Stimulated activated CD4-positive, alpha-beta T cell treated with anti-CD3 and anti-CD28 coated beads, Interleukin-4, amount 100 ng/mL, for 4 hours (primary cell): Measurements from ENCODE around the gene ITGA6.

Source experiments
- DNase-seq, 2 experiments: peaks; one replicate each; pipeline ENCODE4 v3.0.0-alpha.2; 2020

ITGA6 gene

GRCh38 chr2:172465417-172466334, 38.3 kb downstream of the ITGA6 start:
- peak; percentile 58 to 74 for DNase-seq

DNA sequence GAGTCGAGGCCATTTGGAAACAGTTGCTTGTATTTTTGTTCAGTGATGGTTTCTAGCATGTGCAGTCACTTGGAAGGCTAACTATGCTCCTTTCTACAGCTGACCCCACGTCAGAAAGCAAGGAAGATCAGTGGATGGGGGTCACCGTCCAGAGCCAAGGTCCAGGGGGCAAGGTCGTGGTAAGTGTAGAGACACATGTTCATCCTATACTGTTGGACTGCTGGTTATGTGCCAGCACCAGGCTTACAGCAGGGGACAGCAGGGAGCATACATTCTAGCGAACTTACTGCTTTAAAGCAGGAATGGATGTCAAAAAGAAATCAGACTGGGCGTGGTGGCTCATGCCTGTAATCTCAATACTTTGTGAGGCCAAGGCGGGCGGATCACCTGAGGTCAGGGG, 40.0 kb downstream of the ITGA6 start:
- no peak for DNase-seq

DNA sequence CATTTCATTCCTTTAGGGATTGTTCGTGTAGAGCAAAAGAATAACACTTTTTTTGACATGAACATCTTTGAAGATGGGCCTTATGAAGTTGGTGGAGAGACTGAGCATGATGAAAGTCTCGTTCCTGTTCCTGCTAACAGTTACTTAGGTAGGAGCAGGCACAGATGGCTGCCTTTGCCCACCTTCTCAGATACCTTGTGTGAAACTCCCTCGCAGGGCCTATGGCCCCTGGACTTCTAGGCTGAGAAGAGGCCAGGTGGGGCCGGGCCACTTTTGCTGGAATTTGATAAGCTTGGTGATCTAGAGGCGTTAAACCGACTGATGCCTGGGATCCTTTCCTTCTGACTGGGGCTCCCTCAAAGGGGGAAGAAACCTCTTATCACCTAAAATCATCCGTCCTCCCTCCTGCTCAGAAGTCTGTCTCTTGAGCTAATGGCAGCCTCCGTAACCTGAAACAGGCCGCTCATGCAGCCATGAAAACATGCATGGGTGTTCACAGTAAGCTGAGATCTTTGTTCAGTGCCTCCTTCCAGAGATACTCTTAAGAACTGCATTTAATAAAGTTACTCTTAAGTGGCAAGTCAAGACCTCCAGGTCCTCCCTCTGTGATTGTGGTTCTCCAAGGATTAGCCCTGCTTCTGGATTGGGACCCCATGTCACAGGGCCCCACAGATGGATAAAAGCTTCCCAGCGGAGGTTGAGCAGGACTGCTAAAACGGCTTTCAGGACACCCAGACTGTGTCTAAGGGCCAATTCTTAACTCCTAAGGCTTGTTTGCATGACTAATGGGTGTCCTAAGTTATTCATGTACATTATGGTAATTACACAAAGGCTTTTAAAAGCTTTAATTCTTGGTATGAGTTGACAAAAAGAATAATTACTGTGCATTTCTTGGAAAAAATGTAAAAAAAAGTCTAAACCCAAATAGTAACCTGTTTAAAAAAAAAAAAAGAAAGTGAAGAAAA, 43.9 kb downstream of the ITGA6 start:
- DNase-seq: no peak

GRCh38 chr2:172472446-172473033, 45.2 kb downstream of the ITGA6 start:
- no peak for DNase-seq

- DNase-seq: no peak
Observed at GRCh38 chr2:172473167-172473566, 45.8 kb downstream of the ITGA6 start.

DNA sequence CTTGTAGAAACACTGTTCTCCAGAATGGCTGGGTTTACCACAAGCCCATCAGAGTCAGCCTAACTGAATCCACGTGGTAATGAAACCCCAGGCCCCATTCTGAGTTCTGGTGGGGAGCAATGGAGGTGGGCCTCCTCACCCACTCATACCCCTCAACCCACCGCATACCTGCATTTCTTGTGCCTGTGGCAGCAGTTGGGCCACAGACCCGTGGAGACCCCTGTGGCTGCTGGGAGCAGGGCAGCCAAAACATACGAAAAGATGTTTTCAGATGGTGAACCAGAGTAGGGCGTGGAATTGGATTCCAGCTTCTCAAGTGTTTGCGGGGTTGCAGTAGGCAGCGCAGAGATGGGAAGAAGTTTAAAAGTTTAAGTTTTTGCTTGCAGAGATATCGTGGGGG, 51.0 kb downstream of the ITGA6 start:
- DNase-seq: no peak

DNA sequence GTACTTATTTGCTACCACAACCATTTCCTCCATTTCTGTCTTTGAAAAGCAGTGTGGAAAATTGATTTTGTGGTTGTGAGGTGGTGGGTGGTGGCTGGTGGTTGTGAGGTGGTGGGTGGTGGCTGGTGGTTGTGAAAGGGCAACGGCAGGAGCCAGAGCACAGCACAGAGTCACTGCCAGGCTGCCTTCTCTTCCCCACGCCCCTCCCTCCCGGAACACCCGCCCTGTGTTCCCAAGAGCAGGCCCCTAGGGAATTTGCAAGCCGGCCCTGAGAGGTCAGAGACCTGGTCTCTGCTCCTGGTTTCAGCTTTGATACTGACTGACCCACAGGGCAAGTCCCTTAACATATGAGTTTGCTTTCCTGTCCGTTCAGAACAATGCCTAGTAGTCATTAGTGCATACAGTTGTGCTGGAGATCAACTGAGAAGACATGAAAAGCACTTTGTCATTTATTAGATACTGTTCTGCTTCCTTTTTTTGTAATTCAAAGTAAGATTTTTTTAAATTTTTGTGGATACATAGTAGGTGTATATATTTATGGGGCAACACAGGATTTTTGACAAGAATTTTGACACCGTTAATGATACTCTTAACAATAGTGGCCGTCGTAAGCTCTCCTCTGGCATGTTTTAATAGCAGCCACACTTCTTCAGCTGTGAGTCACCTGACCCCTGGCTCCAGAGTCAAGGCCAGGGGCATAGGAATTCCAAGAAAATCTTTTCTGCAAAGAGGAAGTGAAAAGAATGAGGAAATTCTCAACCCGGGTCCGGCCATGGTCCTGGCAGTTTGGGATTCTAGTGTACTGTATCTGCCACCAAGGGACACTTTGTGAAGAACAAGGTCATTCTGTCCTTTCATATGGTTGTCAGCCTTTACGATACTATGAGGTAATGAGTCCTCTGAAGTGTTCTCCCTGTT, 53.2 kb downstream of the ITGA6 start:
- DNase-seq: peak in 1 of 2 experiments; percentile 34

- DNase-seq: no peak
Observed at GRCh38 chr2:172481507-172482262, 54.3 kb downstream of the ITGA6 start.

DNA sequence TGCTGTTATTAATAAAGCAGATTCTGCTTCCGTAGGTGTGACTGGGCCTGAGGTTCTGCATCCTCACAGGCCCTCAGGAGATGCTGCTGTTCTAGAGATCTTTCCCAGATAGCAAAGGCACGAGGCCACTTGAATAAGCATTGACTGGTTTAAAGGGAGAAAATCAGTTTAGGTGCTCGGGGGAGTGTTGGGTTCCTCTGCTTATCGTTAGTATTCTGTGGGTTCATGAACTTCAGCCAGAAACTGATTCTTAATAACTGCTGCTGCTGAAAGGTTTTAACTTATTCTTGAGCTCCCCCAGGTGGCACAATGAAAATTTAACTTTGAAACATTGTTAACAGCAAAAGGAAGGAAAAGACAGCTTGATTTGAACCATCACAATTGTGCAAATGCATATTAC, 56.9 kb downstream of the ITGA6 start:
- no peak for DNase-seq

- DNase-seq: no peak
Observed at GRCh38 chr2:172484706-172485105, 57.3 kb downstream of the ITGA6 start.

GRCh38 chr2:172488556-172488955, 61.2 kb downstream of the ITGA6 start:
- no peak for DNase-seq

DNA sequence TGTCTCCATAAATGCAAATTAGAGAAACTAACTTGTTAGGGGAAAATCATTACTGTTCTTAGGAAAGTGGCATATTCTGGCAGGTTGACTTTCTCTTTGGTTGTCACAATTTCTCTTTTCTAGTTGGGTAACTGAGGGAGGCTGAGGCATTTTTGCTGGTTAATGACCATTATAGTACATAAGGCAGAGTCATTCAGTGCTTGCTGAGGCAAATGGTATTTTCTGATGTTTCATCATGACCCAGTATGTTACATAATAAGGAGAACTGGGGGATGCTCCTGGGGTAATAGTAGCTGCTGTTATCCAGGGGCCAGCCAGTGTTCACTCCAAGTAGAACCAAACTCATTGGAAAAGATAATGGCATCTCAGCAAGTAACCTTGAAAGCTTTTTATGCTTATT, 62.3 kb downstream of the ITGA6 start:
- no peak for DNase-seq

DNA sequence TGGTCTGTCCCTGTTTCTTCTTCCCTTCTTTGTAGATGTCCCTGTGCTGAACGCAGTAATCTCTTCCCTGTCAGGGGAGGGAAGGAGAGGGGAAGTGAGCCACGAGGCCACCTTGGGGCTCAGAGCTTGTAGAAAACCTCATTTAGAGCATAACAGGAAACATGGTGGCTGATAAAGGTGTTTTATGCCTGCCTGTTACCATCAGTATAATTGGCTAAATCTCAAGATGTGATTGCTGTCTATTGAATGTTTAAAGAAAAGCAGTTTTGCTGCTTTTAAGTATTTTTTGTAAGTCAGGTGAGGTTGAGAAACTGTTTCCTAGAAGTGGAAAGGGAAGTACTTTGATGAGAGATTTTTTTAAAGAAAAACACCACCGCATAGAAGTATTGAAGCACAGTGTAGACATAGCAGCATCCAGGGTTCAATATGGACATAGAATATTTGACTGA, 68.8 kb downstream of the ITGA6 start:
- peak in 1 of 2 experiments; percentile 33 for DNase-seq

- no peak for DNase-seq
Observed at GRCh38 chr2:172507199-172507598, 79.8 kb downstream of the ITGA6 start.

DNA sequence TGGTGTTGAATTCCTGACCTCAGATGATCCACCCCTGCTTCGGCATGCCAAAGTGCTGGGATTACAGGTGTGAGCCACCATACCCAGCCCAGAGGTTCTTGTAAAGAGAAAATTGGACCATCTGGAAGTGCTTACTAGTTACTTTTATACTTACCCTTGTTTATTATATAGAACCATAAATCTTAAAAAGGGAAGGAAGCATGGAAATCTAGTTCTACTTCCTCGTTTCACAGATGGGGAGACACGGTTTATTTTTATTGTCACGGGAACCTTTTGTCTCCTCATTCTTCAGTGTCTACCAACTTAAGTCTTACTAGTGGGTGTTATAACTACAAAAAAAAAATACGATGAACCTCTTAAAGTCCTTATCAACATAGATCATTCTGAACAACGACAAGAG, 82.7 kb downstream of the ITGA6 start:
- DNase-seq: no peak

- no peak for DNase-seq
Observed at GRCh38 chr2:172510548-172510947, 83.2 kb downstream of the ITGA6 start.

DNA sequence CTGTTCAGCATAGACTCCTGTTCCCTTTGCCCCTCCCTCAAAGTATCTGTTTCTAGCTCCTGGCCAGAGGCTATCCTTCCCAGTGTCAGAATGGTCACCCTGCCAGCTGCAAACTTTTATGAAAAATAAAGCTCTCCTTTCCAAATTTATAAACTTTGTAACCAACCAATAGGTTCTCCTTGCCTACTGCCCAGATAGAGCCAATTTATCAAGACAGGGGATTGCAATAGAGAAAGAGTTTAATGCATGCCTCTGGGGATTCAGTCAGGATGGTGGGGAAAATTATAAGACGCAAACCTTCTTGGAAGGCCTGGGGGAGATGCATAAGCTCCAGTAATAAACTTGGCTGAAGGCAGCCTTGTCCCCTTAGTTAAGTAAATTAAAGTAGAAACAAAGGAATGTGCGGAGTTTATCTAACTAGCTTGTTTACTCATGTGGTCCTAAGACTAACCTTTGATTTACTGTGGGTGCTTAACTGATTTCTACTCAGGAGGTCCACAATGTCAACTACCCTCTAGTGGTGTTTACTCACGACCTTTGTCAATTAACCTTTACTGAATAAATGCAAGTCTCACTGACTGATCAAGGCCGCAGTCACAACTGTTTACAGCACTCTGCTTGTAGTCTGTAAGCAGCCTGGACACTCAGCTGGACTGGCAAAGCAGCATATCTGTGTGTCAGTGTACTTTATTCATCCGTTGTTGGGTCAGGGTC, 85.6 kb downstream of the ITGA6 start:
- DNase-seq: no peak

DNA sequence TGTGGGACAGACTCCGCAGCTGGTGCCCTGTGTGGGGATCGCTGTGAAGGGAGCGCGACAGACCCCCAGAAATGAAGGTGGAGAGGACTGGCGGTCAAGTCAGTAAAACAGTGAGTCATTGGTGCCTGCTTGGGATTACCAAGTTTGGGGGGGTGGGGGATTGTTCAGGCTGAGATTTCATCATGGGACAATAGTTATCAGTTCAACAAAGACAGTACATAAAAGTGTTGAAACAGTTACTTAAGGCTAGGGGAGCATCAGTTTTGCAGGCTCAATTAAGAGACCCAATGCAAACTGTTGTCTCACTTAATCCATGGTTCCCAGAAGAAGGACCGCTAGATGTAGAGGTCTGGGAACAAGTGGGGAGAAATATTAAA, 86.1 kb downstream of the ITGA6 start:
- no peak for DNase-seq

GRCh38 chr2:172513935-172514586, 86.7 kb downstream of the ITGA6 start:
- DNase-seq: no peak

- no peak for DNase-seq
Observed at GRCh38 chr2:172516299-172516698, 88.9 kb downstream of the ITGA6 start.
